PC-3 (cell line): ENCODE measurements around the gene ASTN2. TPM values are rescaled to one million over a fixed set of nuclear protein-coding genes. Genes with fewer than 3 reads are reported as not detected.

Source experiments
- ATAC-seq: fragments of 200-7000 bp; cut with Tn5 transposase; 2 replicates; pipeline ENCODE4 v1.9.1; 2020; ENCODE audit warnings: mild to moderate bottlenecking, moderate library complexity
- BruUV-seq: library from RNA; stranded (reverse); fragments of 400-500 nt; replicated peaks from 2 replicates; lab custom pipeline; 2021; lab: Mats Ljungman, UMichigan
- CTCF ChIA-PET: fragments of 300-600 bp; sonication (Branson Sonifier 250); formaldehyde crosslinking; loops from one replicate; lab custom pipeline; 2022; ENCODE audit warnings: antibody characterized with exemption; lab: Charles Lee
- POLR2A ChIA-PET: fragments of 300-600 bp; sonication (Branson Sonifier 250); formaldehyde crosslinking; loops from one replicate; lab custom pipeline; 2022; ENCODE audit warnings: antibody characterized with exemption; ENCODE audit not compliant: unreplicated experiment; lab: Charles Lee
- DNase-seq: peaks from one replicate; pipeline ENCODE4 v3.0.0-alpha.2; 2015
- H2AFZ ChIP-seq: fragments of 300-600 bp; sonication (generic); 2 replicates; pipeline ENCODE4 v1.6.0; 2016; ENCODE audit warnings: antibody characterized with exemption, low read length
- H3F3A ChIP-seq: fragments of 300-600 bp; sonication (generic); one replicate; pipeline ENCODE4 v1.6.0; 2017; ENCODE audit warnings: antibody characterized with exemption, low read length, control low read depth, mild to moderate bottlenecking; ENCODE audit not compliant: unreplicated experiment
- H3K27ac ChIP-seq: fragments of 300-600 bp; sonication (generic); 2 replicates; pipeline ENCODE4 v1.5.1; 2016; ENCODE audit warnings: mild to moderate bottlenecking, low read length
- H3K27me3 ChIP-seq: fragments of 300-600 bp; sonication (generic); 2 replicates; pipeline ENCODE4 v1.6.1; 2016; ENCODE audit warnings: low read length, mixed read lengths
- H3K36me3 ChIP-seq: fragments of 300-600 bp; sonication (generic); 2 replicates; pipeline ENCODE4 v1.6.1; 2016; ENCODE audit warnings: low read depth, mixed run types, low read length, mixed read lengths
- H3K4me1 ChIP-seq: fragments of 300-600 bp; sonication (generic); 2 replicates; pipeline ENCODE4 v1.5.1; 2016; ENCODE audit warnings: low read length; ENCODE audit not compliant: insufficient read depth
- H3K4me2 ChIP-seq: fragments of 300-600 bp; sonication (generic); 2 replicates; pipeline ENCODE4 v1.6.0; 2016; ENCODE audit warnings: low read length
- H3K4me3 ChIP-seq: fragments of 300-600 bp; sonication (generic); 2 replicates; pipeline ENCODE4 v1.5.1; 2016; ENCODE audit warnings: mild to moderate bottlenecking, low read length, mixed read lengths
- H3K79me2 ChIP-seq: fragments of 300-600 bp; sonication (generic); 2 replicates; pipeline ENCODE4 v1.6.1; 2017; ENCODE audit warnings: low read length, mixed read lengths
- H3K9ac ChIP-seq: fragments of 300-600 bp; sonication (generic); 2 replicates; pipeline ENCODE4 v1.6.0; 2016; ENCODE audit warnings: mild to moderate bottlenecking, low read length
- H3K9me2 ChIP-seq: fragments of 300-600 bp; sonication (generic); replicated peaks from 2 replicates; pipeline ENCODE4 v1.6.1; 2016; ENCODE audit warnings: mixed run types, low read length, mixed read lengths
- H3K9me3 ChIP-seq: fragments of 300-600 bp; sonication (generic); 2 replicates; pipeline ENCODE4 v1.6.1; 2016; ENCODE audit warnings: low read length, mixed read lengths
- H4K20me1 ChIP-seq: fragments of 300-600 bp; sonication (generic); 2 replicates; pipeline ENCODE4 v1.6.1; 2016; ENCODE audit warnings: low read length, mixed read lengths
- EZH2 ChIP-seq: fragments of 300-600 bp; sonication (generic); IDR thresholded peaks from one replicate; pipeline ENCODE4 v1.6.1; 2017; ENCODE audit warnings: antibody characterized with exemption, mild to moderate bottlenecking, low read length; ENCODE audit not compliant: unreplicated experiment
- EZH2phosphoT487 ChIP-seq: fragments of 300-600 bp; sonication (generic); IDR thresholded peaks from 2 replicates; pipeline ENCODE4 v1.6.1; 2018; ENCODE audit warnings: mild to moderate bottlenecking, antibody characterized with exemption, low read length, borderline replicate concordance
- intact Hi-C: fragments of 100-400 bp; cut with micrococcal nuclease; formaldehyde crosslinking; loops from 2 replicates; pipeline ENCODE4 v1.9.0; 2023
- total RNA-seq: library from RNA; depleted of rRNA; stranded (reverse); fragments of >200 nt; gene quantifications from 2 replicates; pipeline ENCODE4 v1.2.3, GENCODE V29; 2014
- TF ChIP-seq, protein P1 (sequence below): fragments of 300-600 bp; sonication (generic); conservative IDR thresholded peaks from 2 replicates; pipeline ENCODE4 v1.5.1; 2017; ENCODE audit warnings: antibody characterized with exemption, low read depth, mild to moderate bottlenecking, low read length

Gene ASTN2
- total RNA-seq, 1 experiment from 2014 or later, result 3.5 TPM

DNA sequence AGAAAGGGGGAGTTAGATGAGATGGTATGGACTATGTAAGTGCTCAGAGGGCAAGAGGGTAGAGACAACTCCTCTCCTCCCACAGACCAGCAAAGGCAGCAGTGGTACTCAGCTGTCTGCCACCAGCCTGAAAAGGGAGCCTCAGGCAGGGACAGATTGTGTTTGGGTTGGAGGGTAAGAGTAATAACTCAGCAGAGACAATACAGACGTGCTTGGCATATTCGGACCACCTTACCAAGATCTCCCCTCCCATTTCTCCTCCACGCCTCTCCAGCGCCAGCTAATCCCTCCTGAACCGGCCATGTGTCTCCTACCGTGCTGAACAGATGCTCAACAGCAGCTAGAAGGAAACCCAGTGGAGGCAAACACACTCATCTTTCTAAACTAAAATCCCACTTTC, 180.8 kb downstream of the ASTN2 start:
- DNase-seq, result no peak
- Histone ChIP-seq H4K20me1 (no peaks in the 10 kb centered on the region), H3K9ac (no peak overlapping the region), H3K27ac (no peak overlapping the region), H3K4me2 (no peak overlapping the region), H3F3A (no peaks in the 10 kb centered on the region), H2AFZ (no peak overlapping the region), H3K9me2 (no peaks in the 10 kb centered on the region), H3K9me3 (no peaks in the 10 kb centered on the region), H3K4me3 (no peak overlapping the region), H3K36me3 (no peaks in the 10 kb centered on the region), H3K4me1 (no peaks in the 10 kb centered on the region), H3K79me2 (no peaks in the 10 kb centered on the region), H3K27me3 (no peaks in the 10 kb centered on the region)
- TF ChIP-seq EZH2 (no peak), EZH2phosphoT487 (no peak)
- TF ChIP-seq, protein P1, sequence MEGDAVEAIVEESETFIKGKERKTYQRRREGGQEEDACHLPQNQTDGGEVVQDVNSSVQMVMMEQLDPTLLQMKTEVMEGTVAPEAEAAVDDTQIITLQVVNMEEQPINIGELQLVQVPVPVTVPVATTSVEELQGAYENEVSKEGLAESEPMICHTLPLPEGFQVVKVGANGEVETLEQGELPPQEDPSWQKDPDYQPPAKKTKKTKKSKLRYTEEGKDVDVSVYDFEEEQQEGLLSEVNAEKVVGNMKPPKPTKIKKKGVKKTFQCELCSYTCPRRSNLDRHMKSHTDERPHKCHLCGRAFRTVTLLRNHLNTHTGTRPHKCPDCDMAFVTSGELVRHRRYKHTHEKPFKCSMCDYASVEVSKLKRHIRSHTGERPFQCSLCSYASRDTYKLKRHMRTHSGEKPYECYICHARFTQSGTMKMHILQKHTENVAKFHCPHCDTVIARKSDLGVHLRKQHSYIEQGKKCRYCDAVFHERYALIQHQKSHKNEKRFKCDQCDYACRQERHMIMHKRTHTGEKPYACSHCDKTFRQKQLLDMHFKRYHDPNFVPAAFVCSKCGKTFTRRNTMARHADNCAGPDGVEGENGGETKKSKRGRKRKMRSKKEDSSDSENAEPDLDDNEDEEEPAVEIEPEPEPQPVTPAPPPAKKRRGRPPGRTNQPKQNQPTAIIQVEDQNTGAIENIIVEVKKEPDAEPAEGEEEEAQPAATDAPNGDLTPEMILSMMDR, result no peak
- POLR2A ChIA-PET, result no interaction called here
- CTCF ChIA-PET, result no interaction called here
- BruUV-seq, result no TSS peak
- intact Hi-C loops, result no loop called here
- ATAC-seq, result no peak

DNA sequence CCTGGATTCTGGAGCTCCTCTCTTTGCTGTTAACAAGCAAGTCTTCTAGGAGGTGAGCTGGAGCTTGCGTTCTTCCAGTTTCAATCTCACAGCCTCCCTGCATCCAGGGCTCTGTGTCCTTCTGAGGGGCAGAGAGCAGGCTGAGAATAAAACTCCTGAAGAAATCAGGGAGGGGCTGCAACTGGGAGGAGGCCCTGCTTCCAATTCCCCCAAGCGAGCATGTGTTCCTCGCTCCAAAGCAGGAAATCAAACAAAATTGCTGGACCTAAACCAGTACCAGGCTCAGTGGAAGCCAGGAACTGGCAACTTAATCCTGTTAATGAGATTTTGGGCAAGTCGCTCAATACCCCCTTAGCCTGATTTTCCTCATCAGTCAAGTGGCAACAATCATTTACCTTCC, 181.8 kb downstream of the ASTN2 start:
- Histone ChIP-seq H3K9me2 (no peaks in the 10 kb centered on the region), H3K4me3 (no peak overlapping the region), H3F3A (no peaks in the 10 kb centered on the region), H3K4me2 (no peak overlapping the region), H4K20me1 (no peaks in the 10 kb centered on the region), H3K79me2 (no peaks in the 10 kb centered on the region), H3K36me3 (no peaks in the 10 kb centered on the region), H3K9ac (no peak overlapping the region), H3K27ac (no peak overlapping the region), H2AFZ (no peak overlapping the region), H3K9me3 (no peaks in the 10 kb centered on the region), H3K4me1 (no peaks in the 10 kb centered on the region), H3K27me3 (no peaks in the 10 kb centered on the region)
- DNase-seq, result no peak
- intact Hi-C loops, result no loop called here
- TF ChIP-seq EZH2phosphoT487 (no peak), EZH2 (no peak)
- TF ChIP-seq, protein P1, result no peak
- no TSS peak for BruUV-seq
- CTCF ChIA-PET, result no interaction called here
- POLR2A ChIA-PET, result no interaction called here
- no peak for ATAC-seq

DNA sequence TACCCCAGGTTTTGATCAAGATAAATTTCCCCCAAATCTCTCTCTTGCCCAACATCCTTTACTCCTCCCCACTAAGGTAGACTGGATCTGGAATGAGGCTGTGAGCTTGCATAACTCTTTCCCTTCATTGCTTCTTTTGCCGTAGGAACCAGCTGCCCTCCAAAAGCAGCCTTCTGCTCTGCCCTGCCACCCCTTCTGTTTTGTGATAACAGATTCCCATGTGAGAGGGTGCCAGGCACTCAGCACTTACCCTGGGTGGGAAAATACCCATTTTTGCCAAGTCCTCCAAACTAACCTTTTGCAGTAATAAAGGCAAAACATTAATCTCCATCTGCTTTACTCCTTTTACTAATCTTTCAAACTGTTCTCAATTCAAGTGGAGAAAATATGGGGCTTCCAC, 182.6 kb downstream of the ASTN2 start:
- no TSS peak for BruUV-seq
- H3K27ac ChIP-seq, result no peak overlapping the region
- H3K9ac ChIP-seq, result no peak overlapping the region
- H3K9me3 ChIP-seq, result no peaks in the 10 kb centered on the region
- H4K20me1 ChIP-seq, result no peaks in the 10 kb centered on the region
- intact Hi-C loops, result no loop called here
- ATAC-seq, result no peak
- no peak overlapping the region for H3K4me2 ChIP-seq
- TF ChIP-seq, protein P1, result no peak
- TF ChIP-seq EZH2, result no peak
- TF ChIP-seq EZH2phosphoT487, result no peak
- H3K4me1 ChIP-seq, result no peaks in the 10 kb centered on the region
- H3K9me2 ChIP-seq, result no peaks in the 10 kb centered on the region
- H2AFZ ChIP-seq, result no peak overlapping the region
- ChIA-PET CTCF (no interaction called here), POLR2A (no interaction called here)
- H3K27me3 ChIP-seq, result no peaks in the 10 kb centered on the region
- no peak for DNase-seq
- no peak overlapping the region for H3K4me3 ChIP-seq
- H3K36me3 ChIP-seq, result no peaks in the 10 kb centered on the region
- H3F3A ChIP-seq, result no peaks in the 10 kb centered on the region
- no peaks in the 10 kb centered on the region for H3K79me2 ChIP-seq
